Measurements from ENCODE around the gene HOXB4.

Gene HOXB4

DNA sequence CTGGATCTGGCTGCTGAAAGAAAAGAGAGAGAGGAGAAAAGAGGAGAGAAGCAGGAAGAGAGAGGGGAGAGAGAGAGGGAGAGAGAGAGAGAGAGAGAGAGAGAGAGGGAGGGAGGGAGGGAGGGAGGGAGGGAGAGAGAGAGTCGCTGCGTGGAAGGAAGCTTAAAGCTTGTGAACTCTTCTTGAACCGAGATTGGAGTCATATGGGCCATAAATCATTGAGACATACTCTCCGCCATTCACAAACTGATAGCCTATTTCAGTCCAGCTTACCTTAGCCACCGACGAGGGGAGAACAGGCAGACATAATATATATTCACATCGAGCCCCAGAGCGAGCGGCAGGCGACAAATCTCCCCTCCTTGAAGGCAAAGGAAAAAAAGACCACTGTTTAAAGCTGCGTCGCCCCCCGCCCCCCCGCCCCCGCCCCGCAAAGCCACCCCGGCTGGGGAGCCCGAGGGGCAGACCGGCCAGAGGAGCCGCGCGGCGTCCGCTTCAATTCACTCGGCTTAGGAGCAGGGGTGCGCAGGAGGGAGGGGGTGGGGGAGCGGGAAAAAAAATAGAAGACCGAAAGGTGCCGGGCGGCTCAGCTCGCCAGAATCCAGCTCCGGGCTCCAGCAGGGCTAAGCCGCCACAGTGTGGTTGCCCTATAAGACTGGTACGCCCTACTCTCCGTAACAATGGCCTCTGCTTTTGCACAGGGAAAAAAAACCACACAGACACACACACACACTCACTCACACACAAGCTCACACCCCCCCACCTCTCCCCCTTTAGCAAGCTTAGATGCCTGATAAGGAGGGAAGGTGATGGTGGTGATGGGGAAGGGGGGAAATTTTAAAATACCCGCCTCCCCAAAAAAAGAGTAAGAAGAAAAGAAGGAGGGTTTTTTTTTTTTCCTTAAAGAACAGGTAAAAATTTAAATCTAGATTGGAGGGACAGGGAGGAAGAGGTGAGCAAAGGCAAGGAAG, 22.6 kb downstream of the HOXB4 start:
- no peak for FAIRE-seq

GRCh38 chr17:48554412-48555257, 23.5 kb downstream of the HOXB4 start:
- no peak for FAIRE-seq

GRCh38 chr17:48553826-48554225, 24.3 kb downstream of the HOXB4 start:
- FAIRE-seq = no peak

DNA sequence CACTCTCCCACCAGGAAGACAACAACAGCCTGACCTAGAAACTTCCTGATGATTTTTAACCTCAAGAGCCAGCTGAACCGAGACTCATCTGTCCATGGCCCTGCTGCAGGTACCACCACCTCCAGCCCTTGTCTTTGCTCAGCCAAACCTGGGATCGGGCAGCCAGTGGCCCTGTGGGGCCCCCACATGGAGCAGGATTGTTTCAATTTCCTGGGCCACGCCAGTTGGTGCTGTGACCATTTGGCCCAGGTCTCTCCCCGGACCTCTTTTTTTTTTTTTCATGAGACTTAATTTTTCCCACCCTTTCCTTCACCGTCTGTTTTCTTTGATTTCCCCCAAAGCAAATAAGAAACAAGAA, 25.0 kb downstream of the HOXB4 start:
- FAIRE-seq = no peak

- FAIRE-seq = no peak
These were observed 25.5 kb downstream of the HOXB4 start for GRCh38 chr17:48552466-48553189.

DNA sequence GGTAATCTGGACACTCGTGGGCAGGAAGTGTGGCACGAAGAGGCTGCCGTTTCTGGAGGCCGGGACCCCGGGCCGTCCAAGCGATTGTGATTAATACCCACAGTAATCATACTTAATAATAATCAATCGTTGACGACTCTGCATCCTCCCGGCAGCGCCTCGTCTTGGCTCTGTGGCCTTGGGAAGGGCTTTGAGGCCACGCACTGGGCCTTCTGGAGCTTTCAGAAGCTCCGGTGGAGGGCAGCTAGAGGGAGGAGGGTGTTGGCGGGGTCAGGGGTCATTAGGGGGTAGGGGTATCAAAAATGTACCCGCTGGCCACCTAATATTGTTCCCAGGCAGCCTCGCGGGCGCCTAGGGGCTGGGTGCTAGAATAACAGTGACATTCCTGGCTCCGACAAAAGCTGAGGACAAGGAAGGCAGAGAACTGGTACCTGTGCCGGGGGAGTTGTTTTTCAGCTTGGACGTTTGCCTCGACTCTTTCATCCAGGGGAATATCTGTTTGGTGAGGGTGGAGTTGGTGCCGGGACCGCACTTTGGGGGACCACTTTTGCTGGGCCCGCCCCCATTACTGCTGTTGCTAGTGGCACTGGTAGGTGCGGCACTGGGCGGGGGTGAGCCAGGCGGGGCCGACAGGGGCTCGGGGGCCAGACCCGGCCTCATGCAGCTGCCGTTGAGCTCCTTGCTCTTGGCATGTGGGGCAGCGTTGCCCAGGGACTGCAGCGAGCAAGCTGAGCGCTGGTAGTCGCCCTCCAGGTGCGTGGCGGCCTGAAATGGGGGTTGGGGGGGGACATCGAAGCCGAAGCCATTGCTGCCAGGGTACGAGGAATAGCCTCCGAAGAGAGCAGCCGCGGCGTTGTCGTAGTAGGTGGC, 26.3 kb downstream of the HOXB4 start:
- no peak for FAIRE-seq

DNA sequence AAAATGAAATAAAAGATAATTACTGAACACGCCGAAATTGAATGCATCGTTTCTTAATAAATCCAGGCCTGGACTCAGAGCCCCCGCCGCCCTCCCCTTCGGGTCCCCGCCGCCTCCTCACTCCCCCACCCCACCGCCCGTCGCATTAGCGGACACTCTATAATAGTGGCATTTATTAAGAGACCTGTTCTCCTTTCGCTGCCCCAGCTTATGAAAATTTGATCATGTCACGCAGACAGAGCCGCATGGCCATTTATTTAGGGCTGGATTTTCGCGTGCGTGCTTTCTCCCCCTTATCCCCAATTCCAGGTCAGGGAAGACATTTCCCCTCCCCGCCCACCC, 27.0 kb downstream of the HOXB4 start:
- FAIRE-seq = no peak

DNA sequence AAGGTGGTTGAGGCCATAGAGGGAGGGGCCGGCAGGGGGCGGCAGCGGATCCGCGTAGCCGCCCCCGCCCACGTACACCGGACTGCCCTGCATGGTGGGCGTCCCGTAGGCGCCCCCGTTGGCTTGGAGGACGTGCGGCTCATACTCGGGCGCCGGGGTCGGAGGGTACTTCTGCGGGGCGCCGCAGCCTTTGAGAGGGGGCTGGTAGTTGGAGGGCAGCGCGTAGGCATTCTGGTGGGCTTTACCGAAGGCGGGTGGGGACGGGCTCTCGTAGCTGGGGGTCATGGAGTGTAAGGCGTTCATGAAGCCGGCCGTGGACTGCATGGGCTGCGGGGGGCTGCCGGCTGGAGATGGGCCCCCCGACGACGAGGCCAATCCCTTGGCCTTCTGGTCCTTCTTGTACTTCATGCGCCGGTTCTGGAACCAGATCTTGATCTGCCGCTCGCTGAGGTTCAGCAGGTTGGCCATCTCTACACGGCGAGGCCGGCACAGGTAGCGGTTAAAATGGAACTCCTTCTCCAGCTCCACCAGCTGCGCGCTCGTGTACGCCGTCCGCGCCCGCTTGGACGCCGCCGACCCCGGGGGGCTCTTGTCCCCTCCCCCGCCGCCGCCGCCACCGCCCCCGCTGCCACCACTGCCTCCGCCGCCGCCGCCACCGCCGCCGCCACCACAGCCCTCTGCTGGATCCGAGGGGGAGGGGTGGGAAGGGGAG, 27.5 kb downstream of the HOXB4 start:
- FAIRE-seq = no peak

DNA sequence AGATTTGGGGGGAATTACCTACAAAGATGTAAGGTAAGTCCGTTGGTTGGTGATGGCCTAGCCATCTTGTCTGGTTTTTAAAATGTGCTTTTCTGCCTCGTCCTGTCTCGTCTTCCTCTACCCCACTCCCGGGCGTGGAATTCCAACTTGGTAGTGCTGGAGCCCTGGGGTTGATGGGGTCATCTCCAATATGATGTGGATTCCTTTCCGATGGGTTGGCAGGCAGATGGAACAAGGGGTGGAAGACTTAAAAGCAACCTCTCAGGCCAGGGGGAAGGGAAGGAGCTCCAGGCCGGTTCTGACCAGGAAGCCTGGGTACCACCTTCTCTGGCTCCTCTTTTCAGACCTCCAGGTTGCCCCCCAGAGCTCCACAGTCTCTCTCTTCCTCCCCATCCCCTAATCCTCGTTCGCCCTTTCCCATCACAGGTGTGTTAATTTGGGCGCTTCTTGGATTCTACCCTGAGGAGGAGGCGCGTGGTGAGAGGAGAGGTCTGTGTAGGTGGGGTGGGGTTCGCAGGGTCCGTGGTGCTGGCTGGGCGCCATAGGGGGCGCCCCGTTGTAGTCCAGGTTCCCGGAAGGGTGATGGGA, 28.1 kb downstream of the HOXB4 start:
- no peak for FAIRE-seq

GRCh38 chr17:48549281-48549630, 28.9 kb downstream of the HOXB4 start:
- peak; percentile 46 for FAIRE-seq

GRCh38 chr17:48548523-48549280, 29.4 kb downstream of the HOXB4 start:
- no peak for FAIRE-seq

DNA sequence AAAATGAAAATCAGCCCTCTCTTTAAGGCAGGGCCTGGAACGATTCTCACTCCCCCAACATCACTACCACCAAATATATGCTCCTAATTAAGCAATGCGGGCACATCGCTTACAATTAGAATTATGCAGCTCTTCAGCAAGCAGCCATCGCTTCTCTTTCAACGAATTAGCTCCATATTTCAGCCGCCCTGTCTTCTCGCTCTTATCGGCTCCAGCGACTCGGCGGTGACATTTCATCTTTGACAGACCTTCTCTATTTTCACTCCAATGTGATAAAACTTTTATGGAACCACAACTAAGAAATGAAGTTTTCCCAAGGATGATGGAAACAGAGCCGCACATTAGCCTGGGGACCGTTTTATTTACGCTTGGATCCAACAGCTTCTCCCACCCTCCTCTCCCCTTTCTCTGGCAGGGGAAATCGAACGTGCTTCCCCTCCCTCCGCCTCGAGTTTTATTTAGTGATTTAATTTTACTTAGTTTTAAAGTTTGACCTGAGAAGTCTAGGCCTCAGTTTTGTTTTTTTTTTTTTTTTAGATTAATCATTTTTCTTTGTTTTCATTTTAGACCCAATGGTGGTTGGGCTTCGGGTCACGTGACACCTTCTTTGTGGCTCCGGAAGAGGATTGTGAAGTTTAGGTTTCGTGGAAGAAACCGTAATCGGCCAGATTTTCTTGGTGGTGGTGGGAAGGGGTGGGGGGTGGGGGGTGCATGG, 30.2 kb downstream of the HOXB4 start:
- peak; percentile 87 for FAIRE-seq

DNA sequence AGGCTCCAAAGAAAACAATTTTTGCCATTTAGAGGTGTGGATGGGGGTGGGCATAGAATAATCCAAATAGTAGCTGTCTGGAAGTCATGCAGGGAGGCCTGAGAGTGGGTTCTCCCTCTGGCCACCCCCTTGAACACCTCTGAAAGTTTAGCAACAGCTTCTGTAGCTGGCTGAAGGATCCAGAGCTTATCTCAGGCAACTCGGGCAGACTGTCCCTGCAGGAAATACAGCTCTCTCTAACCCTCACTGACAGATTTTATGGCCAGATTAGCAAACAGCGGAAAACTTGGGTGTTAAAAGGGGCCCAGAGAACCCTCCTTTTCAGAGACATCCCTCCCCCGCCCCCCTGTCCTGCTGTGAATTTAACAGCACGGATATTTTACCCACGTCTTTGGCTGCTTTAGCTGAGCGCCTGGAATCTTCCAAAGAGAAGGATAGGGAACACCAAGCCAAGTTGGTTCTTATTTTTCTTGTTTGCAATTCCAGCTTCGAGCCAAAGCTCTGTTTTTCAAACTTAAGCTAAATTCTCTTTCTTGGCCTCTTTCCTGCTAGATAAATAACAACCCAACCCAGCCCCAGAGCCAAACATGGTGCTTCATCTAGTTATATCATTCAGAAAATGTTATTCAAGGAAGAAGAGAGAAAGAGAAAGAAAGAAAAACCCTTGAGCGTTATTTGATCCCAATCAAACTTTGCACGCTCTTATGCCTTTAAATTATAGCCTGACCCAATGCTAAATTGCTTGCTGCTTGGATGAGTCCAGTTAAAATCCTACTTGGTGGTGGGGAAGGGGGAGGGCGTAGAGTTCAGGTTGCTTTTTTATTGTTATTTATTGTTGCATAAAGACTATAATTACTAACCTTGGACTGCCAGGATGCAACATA, 31.0 kb downstream of the HOXB4 start:
- FAIRE-seq = peak; percentile 97

DNA sequence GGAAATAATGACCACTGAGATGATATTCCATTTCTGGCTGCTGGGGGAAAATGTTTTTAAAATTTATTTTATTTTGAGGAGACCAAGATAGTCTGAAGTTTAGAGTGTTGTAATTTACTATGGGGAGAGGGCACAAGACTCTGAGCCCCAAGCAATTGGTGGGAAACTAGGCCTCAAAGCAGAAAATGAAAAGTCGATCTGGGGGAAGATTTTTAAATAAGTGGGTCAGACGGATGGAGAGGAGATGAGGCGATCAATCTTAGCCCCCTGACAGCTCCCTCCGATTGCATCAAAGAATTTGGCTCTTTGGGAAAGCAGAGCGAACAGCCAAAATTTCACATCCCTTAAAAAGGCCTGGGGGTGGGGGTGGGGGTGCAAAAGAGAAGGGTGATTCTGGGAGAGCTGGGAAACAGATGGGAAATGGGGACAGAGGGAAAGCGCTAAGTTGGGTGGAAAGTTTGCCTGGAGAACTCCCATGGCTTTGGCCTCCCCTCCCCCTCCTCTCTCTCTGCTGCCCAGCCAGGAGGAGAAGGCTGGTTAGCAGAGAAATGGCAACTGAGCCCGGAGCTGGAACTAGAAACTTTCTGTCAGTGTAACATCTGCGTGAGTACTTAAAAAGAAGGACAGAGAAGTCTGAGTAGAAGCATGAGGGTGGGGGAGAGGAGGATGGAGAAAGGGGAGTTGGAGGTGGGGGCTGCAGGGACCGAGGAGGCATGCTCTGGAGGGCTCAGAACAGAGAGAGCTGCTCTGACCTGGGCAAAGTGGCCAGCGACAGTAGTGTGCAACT, 31.8 kb downstream of the HOXB4 start:
- FAIRE-seq = no peak

DNA sequence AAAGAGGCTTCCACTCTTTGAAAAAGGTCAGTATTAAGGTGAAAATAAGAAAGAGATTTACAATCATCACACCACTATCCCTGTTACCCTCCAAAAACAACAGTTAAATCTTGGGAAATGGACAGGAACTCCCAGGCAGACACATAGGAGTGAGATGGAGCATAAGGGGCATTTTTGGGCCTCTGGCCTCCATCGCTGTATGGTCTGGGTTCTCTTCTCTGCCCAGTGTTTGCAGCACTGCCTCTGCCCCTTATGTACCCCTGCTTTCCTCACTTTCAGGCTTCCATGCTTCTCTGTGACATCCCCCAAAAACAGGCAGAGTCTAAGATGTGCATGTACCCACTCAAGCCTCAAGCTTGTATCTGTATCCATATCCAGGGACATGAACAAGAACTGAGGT, 32.6 kb downstream of the HOXB4 start:
- no peak for FAIRE-seq

DNA sequence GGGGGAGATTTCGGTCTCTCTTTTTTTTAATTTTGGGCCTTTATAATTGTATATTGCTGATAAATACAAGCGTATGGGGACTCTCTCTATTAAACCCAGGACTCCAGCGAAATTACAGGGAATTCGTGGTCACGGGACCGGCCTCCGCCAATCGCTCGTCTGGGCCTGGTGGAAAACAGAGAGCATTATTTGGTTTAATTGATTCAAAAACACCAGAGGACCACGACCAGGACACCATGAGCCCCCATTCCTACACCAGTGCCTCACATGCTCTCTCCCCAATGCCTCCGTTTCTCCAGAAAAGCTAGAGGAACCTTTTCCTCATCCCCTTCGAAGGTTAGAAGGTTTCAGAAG, 33.2 kb downstream of the HOXB4 start, which contains the start of gene HOXB2:
Gene HOXB2, minus strand, starts transcription at position 88 of the 354 bp plus-strand sequence. CDS start 198 bp downstream, outside the sequence.
- no peak for FAIRE-seq

DNA sequence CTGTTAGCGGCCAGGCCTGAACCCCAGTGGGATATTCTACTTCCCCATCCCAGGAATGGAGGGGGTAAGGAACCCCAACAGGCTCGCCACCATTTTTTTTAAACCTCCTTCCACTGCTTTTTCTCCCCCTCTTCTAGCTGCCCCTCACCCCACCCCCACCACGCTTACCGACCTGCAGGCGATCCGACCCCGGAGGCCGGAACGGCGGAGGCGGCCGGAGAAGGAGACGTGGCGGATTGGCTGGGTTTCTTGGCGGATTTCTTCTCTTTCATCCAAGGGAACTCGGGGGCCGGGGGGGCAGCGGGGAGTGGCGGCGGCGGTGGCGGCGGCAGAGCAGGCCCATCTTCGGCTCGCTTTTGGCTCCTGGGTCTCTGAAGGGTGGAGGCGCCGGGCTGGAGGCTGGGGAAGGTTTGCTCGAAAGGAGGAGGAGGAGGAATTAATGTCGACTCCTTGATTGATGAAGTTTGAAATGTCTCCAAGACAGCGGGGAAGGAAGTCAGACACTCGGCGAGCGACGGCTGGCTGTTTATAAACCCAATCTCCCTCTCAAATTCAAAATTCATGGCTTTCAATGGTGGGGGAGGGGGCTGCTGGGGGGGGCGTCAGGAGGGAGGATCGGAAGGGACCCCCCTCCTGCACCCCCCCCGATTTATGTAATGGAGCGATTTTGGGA, 33.7 kb downstream of the HOXB4 start:
- FAIRE-seq = no peak
